Erythroblast (primary cell): ENCODE data around the gene ZBTB49.

Experiments
- GATA1 ChIP-seq: IDR thresholded peaks from 2 replicates; pipeline ENCODE4 v1.6.1; 2011; ENCODE audit warnings: low read depth, mild to moderate bottlenecking, control low read depth, low read length, moderate library complexity
- POLR2A ChIP-seq: IDR thresholded peaks from 2 replicates; pipeline ENCODE4 v1.6.1; 2011; ENCODE audit warnings: mild to moderate bottlenecking, low read length

GRCh38 chr4:4311193-4311592 lies 21.1 kb downstream of the ZBTB49 start:
- TF ChIP-seq POLR2A (no peak), GATA1 (no peak)
